Activated naive CD4-positive, alpha-beta T cell (primary cell): ENCODE data around the gene MAPK14.
"Not testable (repeated sequence)": the region's sequence is repeated elsewhere in the genome, so short reads cannot be mapped to it uniquely, and the experiment has no call there.

Source experiments
- DNase-seq, 4 experiments: peaks; one replicate each; lab custom pipeline; 2025; lab: John Stamatoyannopoulos, UW

The MAPK14 gene

GRCh38 chr6:36027501-36028087 lies at the start of gene MAPK14:
Gene MAPK14 (plus strand): TSS chr6:36027808. CDS start chr6:36028158, 350 bp downstream.
- peak; percentile 79 to 96 (median 94) for DNase-seq

DNA sequence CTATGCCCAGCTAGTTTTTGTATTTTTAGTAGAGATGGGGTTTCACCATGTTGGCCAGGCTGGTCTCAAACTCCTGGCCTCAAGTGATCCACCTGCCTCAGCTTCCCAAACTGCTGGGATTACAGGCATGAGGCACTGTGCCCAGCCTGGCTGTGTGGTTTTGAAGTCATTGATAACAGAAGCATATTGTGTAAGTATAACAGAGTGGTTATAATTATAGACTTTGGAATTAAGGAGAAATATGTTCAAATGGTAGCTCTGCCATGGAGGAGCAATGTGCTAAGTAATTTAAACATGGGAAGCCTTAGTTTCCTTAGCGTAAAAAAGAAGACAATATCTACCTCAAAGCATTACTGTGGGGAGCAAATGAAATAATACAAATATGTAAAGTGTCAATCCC lies 47.5 kb upstream of the MAPK14 start:
- not testable (repeated sequence) for DNase-seq

- no peak for DNase-seq
Measured at GRCh38 chr6:35980991-35981645, 46.5 kb upstream of the MAPK14 start.

GRCh38 chr6:35984701-35985100 lies 42.9 kb upstream of the MAPK14 start:
- DNase-seq: no peak

- not testable (repeated sequence) for DNase-seq
Measured at GRCh38 chr6:35988047-35988446, 39.6 kb upstream of the MAPK14 start.

DNA sequence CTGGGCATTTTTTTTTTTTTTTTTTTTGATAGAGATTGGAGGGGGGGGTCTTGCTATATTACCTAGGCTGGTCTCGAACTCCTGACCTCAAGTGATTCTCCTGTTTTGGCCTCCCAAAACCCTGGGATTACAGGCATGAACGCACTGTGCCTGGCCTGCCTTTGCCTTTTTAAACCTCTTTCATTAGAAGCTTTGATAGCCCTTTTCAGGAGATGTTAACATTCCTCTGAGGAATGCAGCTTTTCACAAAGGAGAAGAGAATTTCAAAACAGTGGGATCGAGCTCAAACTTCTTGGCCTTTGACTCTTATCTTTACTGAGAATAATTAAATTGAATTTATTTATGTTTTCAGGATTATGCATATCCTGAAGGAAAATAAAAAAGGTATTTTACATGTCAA lies 34.5 kb upstream of the MAPK14 start:
- no peak for DNase-seq

- no peak for DNase-seq
Measured at GRCh38 chr6:36000451-36000850, 27.2 kb upstream of the MAPK14 start.

DNA sequence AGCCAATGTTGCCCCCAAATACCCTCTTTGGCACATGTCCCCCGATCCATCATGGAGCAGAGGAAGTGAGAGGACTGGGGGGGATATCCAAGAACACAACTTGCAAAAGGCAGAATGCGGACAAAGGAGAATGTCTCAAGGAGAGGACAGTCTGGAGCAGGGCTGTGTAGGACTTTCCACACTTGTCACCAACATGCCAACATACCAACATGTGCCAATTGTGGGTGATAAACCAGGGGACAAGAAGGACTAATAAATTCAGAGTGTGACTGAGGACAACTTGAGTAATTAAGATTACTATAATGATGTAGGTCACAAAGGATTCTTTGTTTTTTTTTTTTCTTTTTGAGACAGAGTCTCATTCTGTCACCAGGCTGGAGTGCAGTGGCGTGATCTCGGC lies 11.9 kb upstream of the MAPK14 start:
- no peak for DNase-seq

DNA sequence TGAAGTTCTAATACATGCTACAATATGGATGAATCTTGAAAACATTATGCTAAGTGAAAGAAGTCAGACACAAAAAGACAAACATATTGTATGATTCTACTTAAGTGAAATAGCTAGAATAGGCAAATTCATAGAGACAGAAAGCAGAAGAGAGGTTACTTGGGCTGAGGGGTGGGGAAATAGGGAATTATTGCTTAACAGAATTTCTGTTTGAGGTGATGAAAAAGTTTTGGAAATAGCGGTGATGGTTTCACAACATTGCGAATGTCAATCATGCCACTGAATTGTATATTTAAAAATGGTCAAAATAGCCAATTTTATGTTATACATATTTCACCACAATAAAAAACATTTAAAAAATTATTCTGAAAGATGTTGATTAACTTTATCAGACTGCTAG lies 9.3 kb upstream of the MAPK14 start:
- no peak for DNase-seq

GRCh38 chr6:36019167-36019566 lies 8.4 kb upstream of the MAPK14 start:
- DNase-seq: no peak

DNA sequence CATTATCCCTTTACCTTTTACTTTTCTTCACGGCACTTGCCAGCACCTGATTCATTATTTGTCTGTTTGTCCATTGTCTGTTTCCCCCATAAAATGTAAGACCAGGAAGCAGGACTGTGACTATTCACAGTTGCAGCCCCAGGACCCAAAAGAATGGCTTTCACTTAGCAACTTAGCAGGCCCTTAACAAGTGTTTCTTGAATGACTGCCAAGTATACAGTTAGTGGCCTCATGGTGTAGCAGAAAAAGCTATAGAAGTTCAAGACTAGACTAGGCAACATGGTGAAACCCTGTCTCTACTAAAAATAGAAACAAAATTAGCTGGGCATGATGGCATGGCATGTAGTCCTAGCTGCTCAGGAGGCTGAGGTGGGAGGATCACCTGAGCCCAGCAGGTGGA lies 7.5 kb upstream of the MAPK14 start:
- DNase-seq: no peak

GRCh38 chr6:36023996-36024795 lies 3.4 kb upstream of the MAPK14 start, which contains the start of gene SLC26A8:
Gene SLC26A8 (minus strand): TSS chr6:36024641. CDS start chr6:36019707, 4,934 bp downstream.
- no peak for DNase-seq

DNA sequence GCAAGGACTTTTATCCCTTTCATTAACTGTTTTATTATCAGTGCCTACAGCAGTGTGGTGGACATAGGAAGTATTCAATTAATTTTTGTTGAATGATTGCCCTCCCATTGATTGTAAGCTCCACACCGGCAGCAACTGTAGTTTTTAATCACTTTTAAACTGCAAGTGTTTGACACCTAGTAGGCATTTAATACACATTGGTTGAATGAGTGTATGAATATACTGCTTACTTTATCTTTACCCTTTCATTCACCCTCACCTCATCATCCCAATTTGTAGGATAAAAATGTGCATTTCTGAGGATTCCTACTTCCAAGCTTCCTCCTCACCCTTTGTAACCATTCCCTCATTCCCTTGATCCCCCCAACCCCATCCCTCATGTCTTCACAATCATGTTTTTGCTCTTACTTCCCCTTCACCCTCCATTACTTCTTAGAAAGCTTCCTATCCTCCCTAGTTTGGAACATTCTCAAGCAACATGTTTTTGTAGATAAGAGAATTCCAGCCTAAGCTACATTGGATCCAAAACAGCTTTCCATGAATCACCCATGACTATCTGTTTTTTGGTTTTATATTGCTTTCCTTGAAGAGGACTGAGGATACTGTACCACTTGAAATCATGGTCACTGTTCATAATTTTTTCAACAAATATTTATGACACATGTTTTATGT lies 2.2 kb upstream of the MAPK14 start:
- no peak for DNase-seq

GRCh38 chr6:36025932-36026327 lies 1.7 kb upstream of the MAPK14 start:
- no peak for DNase-seq

DNA sequence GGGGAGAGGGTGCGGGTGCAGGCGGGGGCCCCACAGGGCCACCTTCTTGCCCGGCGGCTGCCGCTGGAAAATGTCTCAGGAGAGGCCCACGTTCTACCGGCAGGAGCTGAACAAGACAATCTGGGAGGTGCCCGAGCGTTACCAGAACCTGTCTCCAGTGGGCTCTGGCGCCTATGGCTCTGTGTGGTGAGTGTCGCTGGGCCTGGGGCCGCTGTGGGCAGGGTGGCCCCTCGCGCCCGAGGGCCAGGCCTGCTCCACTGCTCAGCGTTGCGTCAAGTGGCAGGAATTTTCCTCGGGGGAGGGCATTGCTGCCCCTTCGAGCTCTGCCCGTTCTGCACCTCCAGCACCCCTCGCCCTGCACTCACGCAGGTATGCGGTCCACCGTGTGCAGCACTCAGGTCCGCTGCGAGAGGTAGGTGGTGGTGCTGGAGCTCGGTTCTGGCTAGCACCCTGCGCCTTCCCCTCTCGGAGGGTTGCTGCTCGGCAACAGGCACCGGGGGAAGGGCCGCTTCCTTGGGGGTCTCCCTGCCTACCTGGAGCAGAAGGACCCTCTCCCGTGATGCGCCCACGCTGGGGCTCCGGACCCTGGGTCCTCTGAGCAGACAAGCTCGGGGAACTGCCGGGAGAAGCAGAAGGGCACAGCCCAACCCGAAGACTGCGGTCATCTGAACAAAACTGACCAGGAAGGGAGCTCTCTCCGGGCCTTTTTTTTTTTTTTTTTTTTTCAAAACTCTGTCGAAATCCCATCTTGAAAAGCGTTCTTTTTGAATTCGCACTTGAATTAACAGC lies 674 bp downstream of the MAPK14 start:
- peak in 3 of 4 experiments; percentile 8 to 44 (median 44) for DNase-seq

GRCh38 chr6:36028877-36029324 lies 1.3 kb downstream of the MAPK14 start:
- peak; percentile 5 to 64 (median 40) for DNase-seq

- DNase-seq: no peak
Measured at GRCh38 chr6:36029464-36029863, 1.9 kb downstream of the MAPK14 start.

GRCh38 chr6:36032261-36032660 lies 4.7 kb downstream of the MAPK14 start:
- no peak for DNase-seq

DNA sequence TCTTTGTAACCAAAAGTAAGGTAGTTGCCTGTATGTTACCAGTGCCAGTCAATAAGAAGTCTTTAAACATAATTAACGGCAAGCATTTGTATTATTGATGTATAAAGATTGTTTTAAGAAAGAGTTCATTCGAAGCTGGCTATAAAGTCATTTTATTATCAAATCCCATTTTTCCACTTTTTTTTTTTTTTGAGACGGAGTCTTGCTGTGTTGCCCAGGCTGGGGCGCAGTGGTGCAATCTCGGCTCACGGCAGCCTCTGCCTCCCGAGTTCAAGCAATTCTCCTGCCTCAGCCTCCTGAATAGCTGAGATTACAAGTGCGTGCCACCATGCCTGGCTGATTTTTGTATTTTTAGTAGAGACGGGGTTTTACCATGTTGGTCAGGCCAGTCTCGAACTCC lies 5.5 kb downstream of the MAPK14 start:
- not testable (repeated sequence) for DNase-seq

DNA sequence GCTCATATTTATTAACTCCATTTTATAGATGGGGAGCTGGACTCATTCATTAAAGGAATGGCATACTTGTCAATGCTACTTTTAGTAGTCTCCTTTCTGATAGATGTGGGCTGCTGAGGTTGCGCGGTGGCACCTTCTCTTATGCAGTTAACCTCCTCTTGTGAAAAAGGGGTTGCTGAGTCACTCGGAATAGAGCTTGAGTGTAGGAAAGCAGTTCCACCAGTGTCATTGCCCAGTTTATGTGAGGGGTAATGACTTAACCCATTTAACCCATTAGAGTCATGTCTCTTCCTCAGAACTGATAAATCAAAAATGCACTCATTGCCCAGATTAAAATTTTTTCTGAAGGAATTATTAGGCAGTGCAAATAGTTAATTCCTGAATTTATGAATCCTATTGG lies 6.3 kb downstream of the MAPK14 start:
- no peak for DNase-seq

GRCh38 chr6:36034441-36034840 lies 6.8 kb downstream of the MAPK14 start:
- DNase-seq: no peak

DNA sequence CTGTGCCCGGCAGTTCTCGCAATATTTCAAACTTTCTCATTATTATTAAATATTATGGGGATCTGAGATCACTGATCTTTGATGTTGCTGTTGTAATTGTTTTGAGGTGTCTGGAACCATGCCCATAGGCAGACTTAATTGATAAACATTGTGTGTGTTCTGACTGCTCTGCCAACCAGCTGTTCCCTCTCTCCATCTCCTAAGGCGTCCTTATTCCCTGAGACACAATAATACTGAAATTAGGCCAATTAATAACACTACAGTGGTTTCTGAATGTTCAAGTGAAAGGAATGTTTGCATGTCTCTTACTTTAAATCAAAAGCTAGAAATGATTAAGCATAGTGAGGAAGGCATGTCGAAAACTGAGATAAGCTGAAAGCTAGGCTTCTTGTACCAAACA lies 7.6 kb downstream of the MAPK14 start:
- no peak for DNase-seq
